Head of caudate nucleus (tissue), 42 donors: Measurements from ENCODE around the gene STARD8.

ENCODE experiments used
- DNase-seq, 42 donors: peaks; one replicate each; pipeline versions ENCODE4 v3.0.0 to v3.0.0-alpha.2; 2020 to 2021; ENCODE audit warnings: mixed read lengths in 7 of 42
- intact Hi-C: fragments of 100-400 bp; cut with DNase I; formaldehyde crosslinking; loops from one replicate; pipeline ENCODE4 v1.15.0; 2022

Gene STARD8

DNA sequence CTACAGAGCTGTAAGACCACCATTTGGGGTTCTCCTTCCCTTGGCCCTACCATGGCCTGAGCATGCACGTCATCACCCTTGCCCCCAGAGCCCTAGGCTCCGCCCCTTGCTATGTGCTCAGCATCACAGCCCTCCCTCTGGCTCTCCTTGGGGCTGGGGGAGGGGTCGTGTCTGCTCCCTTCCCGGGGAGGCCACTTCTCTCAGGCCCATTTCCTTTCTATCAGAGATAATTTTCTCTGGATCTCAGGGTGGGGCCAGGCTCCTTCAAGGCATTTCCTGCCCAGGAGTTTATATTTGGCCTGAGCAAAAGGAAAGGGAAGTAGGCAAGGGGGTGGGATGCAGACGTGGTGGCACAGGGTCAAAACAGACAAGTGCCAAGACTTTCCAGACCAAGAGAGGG, 55.9 kb downstream of the STARD8 start:
- DNase-seq = no peak
- intact Hi-C loops = no loop called here

DNA sequence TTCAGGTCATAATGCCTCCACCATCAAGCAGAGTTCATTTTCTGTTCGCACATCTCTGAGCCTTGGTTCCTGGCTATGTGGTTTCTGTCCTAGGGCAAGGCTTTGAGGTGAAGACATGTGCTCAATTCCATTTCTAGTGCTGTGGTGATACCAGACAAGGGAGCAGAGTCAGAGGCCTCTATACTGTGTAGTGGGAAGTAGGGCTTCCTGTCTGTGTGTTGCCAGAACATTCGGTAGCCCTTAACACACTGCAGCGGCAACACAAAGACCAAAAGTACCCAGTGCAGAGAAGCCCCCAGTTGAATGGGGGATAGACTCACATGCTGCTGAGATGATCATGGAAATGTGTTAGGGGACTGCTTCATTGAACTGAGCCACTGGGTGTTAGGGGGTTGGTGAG, 56.4 kb downstream of the STARD8 start:
- no peak for DNase-seq
- intact Hi-C loops = no loop called here

DNA sequence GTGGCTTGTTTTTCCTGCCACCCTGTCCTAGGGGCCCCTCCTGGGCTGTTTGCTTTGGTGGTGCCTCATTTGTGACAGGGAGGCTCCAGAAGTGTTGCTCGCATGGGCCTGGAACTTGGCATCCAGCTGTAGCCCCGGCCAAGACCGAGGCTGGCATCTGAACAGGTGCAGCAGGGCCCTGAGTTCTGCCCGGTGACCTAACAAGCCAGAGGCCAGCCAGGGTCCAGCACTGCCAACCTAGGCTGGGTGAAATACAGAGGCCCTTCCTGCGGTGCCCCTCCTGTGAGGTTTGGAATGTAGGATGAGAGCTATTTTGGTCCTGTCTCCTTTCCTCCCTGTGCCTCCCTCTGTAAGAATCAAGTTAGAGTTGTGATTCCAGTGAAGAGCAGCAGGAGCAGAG, 58.5 kb downstream of the STARD8 start:
- no peak for DNase-seq
- intact Hi-C loops = no loop called here

DNA sequence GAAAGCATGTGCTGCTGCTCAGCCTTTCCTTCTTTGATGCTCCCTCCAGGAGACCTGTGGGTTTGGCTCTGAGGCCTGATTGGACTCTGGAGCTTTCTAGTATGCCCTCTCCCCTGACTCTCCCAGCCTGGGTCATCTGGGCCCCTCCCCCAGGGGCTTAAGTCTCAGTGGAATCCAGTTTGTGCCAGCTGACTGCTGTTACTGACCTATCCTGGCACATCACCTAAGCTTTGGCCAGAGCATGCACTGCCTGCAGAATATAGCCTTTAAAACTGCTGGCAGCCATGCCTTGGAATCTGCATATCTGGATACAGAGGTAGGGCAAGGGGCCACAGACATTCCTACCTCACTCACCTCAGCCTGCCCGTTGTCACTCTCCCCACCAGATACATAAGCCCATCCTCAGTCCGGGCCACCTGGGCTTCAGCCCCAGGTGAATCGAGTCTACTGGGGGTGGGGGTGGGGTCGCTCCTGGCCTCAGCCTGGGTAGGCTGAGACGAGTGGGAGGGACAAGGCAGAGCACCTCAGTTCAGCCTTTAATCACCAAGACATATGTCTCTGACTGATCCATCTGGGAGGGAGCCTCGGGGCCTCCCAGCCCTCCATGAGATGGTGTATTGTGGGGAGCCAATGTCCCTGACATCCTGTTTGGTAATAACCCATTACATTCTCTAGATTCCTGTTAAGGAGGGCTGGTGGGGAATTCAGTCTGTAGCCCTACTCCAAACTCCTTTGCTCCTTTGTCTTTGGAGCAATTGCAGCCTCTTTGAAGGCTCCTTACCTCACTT, 61.2 kb downstream of the STARD8 start:
- intact Hi-C loops = no loop called here
- no peak for DNase-seq

DNA sequence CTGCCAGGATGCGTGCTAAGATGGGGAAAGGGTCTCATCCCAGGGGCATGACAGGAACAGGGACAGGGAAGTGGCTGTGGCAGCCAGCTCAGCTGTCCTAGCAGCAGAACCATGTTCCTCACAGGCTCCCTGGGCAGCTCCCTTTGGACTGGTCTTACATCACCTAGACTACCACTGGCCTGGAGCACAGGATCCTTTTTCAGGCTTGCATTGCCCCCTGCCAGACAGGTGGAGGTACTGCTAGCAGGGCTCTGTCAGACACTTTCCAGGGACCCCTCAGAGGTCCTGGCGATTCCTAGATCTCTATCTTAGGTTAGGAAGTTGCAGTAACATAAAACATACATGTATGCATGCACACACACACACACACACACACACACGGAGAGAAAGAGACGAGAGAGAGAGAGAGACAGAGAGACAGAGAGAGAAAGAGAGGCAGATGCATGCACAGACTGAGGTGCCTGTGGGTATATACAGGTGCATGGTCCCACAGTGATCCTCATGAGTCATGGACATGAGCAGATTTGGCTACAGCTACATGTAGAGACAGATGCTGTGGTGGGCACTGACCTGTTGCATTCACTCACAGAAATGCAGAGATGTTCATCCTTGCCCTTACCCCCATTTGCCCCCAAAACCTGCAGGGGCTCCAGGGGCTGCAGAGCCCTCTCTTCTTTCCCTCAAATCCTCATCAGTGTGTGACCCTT, 63.6 kb downstream of the STARD8 start:
- intact Hi-C loops = no loop called here
- peak in 23 of 42 donors; percentile 8 to 67 (median 30) for DNase-seq

DNA sequence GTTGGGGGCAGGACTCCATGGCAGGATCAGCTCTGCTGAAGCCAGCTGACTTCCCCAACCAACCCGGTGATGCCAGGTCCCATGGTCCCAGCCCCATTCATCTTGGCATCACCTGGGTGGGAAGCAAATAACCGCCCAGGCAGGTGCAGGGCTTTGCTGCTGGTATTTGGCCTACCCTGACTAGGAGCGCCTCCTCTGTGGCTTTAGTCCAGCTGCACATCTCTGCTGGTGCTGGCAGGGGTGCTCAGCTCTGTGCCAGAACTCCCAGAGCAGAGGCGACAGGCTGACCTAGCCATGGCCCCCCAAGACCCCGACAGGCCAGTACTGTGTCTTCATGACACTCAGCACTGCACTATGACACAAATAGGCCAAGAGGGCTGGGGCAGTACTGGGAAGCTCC, 64.4 kb downstream of the STARD8 start:
- no peak for DNase-seq
- intact Hi-C loops = no loop called here

DNA sequence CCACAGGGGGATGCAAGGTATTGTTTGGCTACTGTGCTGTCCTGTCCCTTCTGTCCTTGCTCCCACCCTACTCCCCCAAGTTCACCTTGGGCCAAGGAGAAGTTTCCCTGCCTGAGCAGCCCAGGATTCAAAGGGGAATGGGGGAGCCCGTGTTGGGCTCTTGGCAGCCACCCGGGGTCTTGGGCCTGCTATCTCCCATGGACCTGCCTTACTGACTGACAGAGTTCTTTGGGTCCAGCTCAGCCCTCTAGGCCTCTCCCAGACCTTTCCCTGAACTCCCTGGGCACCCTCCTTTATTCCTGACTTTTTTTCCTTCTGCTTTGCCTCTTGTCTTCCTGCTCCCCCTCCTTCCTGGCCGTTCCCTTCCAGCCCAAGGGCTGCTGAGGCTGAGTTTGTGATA, 67.4 kb downstream of the STARD8 start:
- intact Hi-C loops = no loop called here
- peak in 1 of 42 donors; percentile 15 for DNase-seq

DNA sequence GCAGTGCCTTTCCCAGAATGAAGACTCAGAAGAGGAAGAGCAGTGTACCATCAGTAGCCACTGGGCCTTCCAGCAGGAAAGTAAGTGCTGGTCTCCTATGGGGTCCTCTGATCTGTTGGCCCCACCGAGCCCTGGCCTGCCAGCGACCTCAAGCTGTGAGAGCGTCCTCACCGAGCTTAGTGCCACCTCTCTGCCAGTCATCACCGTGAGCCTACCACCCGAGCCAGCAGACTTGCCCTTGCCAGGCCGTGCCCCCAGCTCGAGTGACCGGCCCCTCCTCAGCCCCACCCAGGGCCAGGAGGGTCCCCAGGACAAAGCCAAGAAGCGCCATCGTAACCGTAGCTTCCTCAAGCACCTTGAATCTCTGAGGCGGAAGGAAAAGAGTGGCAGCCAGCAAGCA, 69.7 kb downstream of the STARD8 start:
- DNase-seq = peak in 5 of 42 donors; percentile 7 to 23 (median 16)
- intact Hi-C loops = no loop called here

DNA sequence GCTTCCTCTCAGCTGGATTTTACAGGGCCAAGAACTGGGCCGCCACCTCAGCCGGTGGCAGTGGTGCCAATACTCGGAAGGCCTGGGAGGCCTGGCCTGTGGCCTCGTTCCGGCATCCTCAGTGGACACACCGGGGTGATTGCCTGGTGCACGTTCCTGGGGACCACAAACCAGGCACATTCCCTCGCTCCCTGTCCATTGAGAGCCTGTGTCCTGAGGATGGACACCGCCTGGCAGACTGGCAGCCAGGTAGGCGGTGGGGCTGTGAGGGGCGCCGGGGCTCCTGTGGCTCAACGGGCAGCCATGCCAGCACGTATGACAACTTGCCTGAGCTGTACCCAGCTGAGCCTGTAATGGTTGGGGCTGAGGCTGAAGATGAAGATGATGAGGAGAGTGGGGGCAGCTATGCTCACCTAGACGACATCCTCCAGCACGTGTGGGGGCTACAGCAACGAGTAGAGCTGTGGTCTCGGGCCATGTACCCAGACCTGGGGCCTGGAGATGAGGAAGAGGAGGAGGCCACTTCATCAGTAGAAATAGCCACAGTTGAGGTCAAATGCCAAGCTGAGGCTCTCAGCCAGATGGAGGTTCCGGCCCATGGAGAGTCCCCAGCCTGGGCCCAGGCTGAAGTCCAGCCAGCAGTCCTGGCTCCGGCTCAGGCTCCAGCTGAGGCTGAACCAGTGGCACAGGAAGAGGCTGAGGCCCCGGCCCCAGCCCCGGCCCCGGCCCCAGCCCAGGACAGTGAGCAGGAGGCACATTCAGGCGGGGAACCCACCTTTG, 70.4 kb downstream of the STARD8 start:
- intact Hi-C loops = no loop called here
- peak in 7 of 42 donors; percentile 8 to 39 (median 9) for DNase-seq

DNA sequence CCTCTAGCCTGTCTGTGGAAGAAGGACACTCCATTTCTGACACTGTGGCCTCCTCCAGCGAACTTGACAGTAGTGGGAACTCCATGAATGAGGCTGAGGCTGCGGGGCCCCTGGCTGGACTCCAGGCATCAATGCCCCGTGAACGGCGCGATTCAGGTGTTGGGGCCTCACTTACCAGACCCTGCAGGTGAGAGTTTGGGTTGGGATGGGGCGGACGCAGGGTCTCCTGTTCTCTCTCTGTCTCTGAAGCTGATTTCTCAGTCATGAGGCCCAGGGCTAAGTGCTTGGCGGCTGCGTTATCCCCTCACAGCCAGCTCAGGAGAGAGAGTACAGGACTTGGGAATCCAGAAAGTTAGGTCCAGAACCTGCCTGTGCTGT, 71.0 kb downstream of the STARD8 start:
- DNase-seq = peak in 5 of 42 donors; percentile 9 to 43 (median 22)
- intact Hi-C loops = no loop called here

DNA sequence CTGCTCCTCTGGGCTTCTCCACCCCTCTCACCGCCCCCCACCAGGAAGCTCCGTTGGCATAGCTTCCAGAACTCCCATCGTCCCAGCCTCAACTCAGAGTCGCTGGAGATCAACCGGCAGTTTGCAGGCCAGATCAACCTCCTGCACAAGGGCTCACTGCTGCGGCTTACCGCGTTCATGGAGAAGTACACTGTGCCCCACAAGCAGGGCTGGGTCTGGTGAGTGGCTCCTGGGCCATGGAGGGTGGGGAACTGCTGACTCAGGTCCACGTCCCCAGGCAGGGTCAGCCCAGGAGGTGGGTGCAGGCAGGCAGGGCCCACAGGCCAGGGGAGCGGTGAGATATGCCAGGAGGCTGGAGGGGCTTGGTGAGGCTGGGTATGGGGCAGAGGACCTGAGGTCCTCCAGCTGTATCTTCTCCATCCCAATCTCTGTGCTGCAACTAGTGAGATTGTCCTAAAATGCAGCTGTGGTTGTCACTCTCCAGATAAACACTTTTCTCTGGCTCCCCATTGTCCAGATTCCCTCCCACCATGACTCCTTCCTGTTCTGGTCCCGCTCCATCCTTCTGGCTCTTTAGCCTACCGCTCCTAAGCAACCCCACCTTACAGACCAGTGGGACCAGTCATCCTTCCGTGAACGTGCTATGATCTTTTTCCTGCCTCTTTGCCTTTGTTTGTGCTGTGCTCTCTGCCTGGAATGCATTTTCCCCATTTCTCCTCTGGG, 71.9 kb downstream of the STARD8 start:
- intact Hi-C loops = no loop called here
- peak in 7 of 42 donors; percentile 3 to 40 (median 23) for DNase-seq

DNA sequence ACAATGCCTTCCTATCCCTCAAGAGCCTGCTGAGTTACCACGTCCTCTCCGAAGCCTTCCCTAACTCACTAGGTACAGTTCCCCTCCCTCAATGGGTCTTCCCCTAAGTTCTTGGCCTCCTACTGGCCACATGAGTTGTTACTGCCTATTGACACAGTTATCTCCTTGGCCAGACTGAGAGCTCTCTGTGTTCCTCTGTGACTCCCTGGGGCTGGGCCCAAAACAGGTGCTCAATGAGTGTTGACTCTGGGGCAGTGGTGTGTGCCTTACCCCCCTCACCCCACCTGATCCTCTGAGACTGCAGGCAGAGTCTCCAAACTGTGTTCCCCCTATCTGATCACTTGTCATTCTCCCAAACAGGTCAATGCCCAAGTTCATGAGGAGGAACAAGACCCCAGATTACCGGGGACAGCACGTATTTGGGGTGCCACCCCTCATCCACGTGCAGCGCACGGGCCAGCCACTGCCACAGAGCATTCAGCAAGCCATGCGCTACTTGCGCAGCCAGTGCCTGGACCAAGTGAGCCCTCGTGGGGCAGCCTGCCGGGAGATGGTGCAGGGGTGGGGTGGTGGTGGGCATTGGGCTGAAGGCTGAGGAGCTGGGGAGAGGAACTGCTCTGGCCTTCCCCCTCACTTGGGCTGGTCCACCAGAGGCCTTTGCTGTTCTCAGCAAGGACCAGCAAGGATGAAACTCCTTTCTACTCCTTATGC, 72.6 kb downstream of the STARD8 start:
- DNase-seq = peak in 6 of 42 donors; percentile 3 to 39 (median 18)
- intact Hi-C loops = no loop called here

DNA sequence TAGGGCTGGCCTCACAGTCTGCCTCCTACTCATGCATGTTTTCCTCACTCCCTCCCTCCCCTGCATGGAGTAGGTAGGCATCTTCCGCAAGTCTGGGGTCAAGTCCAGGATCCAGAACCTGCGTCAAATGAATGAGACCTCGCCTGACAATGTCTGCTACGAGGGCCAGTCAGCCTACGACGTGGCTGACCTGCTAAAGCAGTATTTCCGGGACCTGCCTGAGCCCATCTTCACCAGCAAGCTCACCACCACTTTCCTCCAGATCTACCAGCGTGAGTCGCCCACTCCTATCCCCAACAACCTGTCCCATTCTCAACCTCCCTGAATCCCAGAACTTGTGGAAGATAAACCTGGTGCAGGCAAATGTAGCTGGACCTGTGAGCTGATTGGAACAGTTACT, 73.4 kb downstream of the STARD8 start:
- intact Hi-C loops = no loop called here
- DNase-seq = peak in 5 of 42 donors; percentile 1 to 26 (median 10)

DNA sequence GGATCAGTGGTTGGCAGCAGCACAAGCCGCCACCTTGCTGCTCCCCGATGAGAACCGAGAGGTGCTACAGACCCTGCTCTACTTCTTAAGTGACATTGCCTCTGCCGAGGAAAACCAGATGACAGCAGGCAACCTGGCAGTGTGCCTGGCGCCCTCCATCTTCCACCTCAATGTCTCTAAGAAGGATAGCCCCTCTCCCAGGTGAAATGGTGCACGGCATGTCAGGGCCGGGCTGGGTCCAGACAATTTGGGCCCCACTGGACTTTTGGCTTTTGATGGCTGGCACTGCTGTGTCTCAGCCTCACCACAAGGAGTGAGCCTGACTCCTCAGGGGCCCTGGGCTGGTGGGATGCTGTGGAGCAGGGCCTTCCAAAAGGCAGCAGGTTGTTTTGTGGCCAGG, 74.1 kb downstream of the STARD8 start:
- peak in 4 of 42 donors; percentile 13 to 32 (median 20) for DNase-seq
- intact Hi-C loops = no loop called here

DNA sequence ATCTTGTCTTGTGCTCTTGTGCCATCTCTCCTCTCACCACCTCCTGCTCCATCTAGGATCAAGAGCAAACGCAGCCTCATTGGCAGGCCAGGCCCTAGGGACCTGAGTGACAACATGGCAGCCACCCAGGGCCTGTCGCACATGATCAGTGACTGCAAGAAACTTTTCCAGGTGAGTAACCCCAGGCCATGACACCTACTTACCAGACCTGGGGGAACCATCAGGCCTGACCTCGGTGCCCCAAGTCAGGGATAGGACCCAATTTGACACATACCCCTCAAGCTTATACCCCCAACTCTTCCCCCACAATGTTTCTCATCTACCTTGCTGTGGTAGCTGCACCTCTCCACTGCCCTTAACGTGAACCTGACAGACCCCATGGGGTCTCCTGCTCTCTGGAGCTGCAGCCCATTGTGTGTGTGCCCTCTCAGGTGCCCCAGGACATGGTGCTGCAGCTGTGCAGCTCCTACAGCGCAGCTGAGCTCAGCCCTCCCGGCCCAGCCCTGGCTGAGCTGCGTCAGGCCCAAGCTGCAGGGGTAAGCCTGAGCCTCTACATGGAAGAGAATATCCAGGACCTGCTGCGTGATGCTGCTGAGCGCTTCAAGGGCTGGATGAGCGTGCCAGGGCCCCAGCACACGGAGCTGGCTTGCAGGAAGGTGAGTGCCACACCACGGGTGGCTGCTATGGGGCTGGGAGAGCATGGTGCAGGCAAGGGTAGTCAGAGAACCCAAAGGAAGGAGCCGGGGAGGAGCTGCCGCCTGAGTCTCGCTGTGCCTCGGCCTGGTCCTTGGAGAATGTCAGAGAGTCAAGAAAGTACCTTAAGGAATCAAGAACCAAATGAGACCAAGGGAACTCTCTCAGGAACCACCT, 74.8 kb downstream of the STARD8 start:
- peak in 4 of 42 donors; percentile 9 to 24 (median 20) for DNase-seq
- intact Hi-C loops = no loop called here

DNA sequence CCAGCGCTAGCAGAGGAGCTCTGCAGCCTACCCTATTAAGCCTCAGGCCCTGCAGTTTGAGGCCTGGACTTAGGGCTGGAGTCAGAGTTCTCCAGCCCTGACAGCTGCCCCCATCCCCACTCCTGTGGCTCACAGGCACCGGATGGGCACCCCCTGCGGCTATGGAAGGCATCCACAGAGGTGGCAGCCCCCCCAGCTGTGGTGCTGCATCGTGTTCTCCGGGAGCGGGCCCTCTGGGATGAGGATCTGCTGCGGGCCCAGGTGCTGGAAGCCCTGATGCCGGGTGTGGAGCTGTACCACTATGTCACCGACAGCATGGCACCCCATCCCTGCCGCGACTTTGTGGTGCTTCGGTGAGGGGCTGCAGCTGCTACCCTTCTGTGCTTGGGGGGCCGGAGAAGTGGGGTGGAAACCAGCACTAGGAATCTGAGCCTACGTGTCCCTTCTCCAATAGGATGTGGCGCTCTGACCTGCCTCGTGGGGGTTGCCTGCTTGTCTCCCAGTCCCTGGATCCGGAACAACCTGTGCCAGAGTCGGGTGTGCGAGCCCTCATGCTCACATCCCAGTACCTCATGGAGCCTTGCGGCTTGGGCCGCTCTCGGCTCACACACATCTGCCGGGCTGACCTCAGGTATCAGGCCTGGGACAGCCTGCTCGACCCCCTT, 76.2 kb downstream of the STARD8 start:
- intact Hi-C loops = no loop called here
- peak in 5 of 42 donors; percentile 10 to 25 (median 16) for DNase-seq

DNA sequence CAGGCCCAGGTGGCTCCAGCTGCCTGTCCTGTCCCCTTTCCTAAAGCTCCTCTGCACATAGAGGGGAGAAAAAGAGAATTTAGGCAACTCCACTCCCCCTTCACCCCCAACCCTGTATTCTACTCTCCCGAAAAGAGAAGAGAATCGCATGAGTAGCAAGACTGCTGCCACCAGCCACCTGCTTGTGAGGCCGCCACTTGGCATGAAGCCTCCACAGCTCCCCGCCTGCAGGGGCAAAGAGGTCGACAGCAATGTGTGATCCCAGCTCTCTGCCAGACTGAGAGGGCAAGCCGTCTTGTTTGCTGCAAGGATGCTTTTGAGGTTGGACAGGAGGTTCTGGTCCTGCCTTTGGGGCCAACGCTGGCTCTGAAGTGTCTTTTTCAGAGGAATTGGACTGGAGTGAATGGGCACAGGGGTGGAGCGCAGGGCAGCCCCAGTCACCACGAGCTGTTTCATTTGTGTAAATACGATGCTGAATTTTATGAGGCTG, 77.1 kb downstream of the STARD8 start:
- intact Hi-C loops = no loop called here

More for the DNA sequence above, 77.1 kb downstream of the STARD8 start:
- peak in 5 of 42 donors; percentile 5 to 32 (median 20) for DNase-seq
